GM21423 (cell line): Measurements from ENCODE around the gene PRMT9.

Source experiments
- ATAC-seq: cut with Tn5 transposase; IDR thresholded peaks from one replicate; pipeline ENCODE4 v1.9.1; 2021; ENCODE audit warnings: mild to moderate bottlenecking, moderate library complexity; ENCODE audit not compliant: unreplicated experiment

Gene PRMT9

DNA sequence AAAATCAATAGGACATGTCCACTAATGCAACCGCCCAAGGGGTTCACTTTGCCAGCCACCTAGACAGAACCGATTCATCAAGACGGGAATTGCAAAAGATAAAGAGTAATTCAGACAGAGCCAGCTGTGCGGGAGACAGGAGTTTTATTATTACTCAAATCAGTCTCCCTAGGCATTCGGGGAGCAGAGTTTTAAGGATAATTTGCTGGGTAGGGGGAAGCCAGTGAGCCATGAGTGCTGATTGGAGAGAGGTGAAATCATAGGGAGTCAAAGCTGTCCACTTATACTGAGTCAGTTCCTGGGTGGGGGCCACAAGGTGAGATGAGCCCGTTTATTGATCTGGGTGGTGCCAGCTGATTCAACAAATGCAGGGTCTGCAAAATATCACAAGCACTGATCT lies 58.2 kb downstream of the PRMT9 start:
- no peak for ATAC-seq

DNA sequence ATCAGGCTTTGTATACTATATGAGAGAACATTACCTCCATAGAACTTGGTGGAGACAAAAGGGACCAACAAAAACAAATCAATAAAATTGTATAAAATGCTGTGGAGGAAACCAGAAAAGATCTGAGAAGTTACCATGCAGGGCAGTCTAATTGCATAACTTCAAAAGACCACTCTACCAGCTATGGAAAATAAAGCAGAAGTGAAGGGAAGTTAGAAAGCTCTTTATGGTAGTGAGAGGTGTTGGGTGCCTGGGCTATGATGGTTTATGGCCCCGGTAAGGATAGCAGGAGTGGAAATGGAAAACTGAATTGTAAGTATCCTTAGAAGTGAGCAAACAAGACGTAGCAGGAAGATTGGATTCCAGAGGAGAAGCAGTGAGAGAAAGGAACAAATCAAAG lies 63.6 kb downstream of the PRMT9 start:
- no peak for ATAC-seq

DNA sequence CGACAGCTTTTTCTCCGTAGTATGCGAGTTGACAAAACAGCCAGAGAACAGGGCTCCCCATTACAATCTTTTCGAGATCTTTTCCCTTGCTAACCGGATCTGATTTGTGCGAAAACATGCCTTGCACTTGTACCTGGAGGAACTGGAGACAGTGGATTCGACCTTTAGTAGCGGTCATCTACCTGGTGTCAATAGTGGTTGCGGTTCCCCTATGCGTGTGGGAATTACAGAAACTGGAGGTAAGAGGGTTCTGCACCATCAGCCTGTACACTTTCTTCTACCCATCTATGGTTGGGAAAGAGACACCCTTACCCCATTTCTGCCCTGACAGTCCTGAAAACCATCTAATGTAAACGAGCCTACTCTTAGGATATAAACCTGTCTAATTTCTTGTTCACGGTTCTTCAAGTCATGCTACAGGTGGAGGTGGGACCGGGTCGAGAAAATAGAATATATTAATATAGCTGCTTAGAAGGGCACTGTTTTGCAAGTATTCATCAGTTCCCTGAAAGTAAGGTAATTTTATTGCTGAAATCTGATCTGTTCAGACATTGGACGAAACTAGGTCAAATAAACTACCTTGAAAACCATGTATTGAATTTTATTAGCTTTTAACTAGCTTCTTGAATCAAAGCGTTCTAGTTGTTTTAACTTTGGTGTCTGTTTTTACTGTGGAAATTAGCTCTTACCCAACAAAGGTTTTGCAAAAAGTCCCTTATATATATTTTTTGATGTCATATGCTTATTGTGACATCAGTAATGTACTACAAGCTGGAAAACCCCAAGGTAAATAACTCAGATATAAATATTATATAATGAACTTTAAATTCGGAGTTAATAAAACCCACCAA lies 65.9 kb downstream of the PRMT9 start:
- ATAC-seq, result peak; percentile 10

DNA sequence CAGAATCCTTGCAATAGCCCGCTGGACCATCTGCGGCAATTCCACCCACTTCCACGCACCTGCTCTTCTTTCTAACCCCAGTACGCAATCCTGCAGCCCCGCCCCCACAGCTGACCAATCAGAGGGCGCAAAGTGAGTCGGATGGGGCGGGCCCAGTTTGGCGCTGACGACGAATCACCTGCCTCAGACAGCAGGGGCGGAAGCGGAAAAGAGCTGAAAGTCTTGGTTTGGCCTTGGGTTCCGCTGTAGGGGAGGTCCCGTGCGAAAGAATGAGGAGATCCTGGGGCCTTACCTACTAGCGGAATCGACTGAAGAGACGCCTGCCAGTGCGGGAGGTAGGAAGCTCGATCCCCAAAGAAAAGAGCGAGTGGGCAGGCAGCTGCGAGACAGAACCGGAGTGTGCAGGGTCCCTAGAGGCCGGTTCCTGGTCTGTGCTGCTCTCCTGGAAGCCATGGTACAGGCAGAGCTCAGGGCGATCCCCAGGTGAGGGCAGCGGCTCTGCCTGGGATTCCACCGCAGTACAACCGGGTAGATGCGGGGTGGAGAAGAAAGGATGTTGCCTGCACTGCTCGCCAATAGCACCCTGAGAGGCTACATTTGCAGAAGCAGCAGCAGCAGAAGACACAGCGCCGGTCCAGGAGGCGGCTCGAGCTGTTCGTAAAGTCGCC lies 66.7 kb downstream of the PRMT9 start, which contains the start of gene TMEM184C:
TSS of gene TMEM184C (plus strand) at position 225 of the 668 bp plus-strand sequence. CDS start 560 bp downstream, outside the sequence.
- ATAC-seq, result peak; percentile 99

DNA sequence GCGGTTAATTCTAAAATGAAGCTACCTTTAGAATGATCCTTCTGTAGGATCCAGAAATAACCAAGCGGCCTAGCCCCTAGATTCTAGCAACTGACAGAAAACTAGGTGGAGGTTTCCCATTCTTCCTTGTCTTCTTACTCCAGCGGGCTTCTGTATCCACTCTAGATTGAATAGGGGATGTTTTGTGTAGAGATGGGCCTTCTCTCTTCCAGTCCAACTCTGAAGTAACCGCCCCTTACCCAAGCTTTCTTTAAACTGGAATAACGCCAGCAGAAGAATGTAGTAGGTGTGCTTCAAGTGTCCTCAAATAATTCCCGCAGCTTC lies 67.2 kb downstream of the PRMT9 start:
- peak; percentile 6 for ATAC-seq

DNA sequence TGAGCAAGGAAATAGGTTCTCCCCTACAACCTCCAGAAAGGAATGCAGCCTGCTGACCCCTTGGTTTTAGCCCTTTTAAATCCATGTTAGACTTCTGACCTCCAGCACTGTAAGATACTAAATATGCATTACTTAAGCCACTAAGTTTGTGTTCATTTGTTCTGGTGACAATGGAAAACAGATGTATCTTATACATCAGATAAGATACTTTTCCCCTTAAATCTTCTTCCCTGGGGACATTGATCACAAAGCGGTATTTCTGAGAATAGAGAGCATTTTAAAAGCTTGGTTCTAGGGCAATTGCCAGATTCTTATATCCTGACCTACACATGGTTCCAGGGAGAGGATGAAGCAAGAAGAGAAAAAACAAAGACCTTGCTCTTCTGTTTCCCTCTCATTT lies 73.3 kb downstream of the PRMT9 start:
- ATAC-seq, result no peak

DNA sequence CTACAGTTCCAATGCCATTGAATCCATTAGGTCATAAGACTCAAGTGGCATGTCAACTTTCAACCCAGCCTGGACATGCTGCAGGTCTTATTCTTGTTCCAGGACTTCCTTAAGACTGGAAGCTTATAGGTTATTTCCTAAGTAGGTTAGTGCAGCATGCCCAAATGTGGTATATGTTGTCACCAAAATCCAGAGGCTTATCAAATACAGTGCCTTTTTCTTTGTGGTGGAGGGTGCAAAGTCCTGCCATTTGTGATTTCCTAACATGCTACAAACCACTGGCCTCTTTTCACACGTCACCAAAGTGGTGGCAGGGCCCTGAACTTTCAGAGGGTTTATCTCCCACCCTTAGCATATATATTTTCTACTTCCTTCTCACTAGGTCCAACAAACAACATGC lies 76.5 kb downstream of the PRMT9 start:
- ATAC-seq, result no peak

DNA sequence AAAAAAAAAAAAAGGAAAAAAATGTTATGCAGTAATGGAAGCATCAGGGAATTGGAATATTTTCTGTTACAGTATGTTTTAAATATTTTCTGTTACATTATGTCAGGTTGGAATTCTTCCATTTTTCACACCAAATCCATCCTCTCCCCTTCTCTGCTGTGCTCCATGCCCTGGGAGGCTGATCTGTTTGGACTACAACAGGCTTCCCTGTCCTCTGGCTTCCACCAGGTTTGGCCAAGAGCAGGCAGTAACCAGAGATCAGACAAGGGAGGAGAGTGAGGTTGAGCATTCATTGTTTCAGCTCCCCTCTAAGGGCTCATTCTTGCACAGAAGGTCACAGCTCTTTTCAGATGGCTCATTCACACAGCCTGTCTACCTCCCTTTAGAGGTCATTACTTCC lies 78.5 kb downstream of the PRMT9 start:
- ATAC-seq, result no peak

DNA sequence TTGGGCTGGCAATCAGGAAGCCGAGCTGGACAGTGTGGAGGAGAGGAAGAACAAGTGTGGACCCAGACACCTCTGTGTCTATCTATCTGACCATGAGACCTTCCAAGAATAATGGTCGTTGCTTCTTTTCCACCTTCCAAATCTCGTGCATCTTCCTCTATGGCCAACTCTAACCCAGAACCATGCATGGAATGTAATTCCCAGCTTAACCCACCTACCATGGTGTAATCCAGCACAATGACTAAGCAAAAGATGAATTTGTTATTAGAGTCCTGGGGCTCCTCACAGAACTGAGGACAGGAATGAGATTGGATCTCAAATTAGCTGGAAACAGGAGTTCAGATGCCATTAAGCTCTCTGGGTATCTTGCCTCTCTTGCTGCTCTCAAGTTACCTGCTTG lies 84.2 kb downstream of the PRMT9 start:
- no peak for ATAC-seq

DNA sequence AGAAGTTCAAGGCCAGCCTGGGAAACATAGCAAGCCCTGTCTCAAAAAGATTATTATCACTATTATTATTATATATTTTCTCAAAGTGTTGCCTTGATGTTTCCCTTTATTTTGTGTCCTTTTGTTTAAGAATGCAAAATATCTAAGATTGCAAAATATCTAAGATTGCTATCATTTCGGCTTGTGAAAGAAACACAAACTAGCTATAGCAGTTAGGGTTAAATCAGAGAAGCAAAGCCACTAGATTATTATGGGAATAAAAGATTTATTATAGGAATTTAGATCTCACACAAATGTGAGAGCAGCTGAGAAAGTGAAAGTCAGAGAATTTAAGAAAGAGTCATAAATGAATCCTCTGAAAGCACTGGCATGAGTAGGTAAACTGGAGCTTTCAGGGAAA lies 84.8 kb downstream of the PRMT9 start:
- no peak for ATAC-seq

DNA sequence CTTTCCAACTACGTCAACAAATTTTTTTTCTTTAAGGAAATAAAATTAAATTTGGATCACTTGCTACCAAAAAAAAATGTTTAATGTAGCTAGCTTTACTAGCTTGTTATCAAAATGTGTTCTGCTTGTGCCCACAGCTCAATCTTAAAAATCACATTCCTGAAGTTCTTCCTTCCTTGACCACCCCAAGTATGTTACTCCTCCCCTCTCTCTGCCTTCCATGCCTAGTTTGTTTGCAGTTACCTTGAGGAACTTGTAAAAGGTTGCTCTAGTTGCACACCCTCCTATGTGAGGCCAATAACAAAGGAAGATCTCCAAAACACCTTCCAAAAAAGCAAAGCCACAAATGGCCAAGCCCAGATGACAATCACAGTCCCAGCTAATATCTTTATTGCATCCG lies 86.4 kb downstream of the PRMT9 start:
- ATAC-seq, result no peak

DNA sequence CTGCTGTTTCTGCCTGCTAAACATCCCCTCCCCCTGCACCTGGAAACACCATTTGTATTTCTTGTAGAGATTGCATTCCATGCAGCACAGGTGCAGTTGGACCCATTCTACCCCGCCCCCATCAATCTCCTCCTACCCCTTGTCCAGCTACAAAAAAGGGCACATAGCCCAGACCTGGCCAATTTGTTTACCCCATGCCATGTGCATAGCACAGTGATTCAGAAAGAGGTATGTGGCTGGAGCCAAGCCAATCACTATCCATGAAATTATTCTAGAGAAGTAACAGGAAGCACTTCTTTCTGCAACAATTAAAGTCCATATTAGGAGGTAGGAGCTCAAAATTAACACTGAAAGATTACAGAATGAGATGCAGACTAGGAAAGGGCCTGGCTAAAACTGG lies 87.0 kb downstream of the PRMT9 start:
- no peak for ATAC-seq

DNA sequence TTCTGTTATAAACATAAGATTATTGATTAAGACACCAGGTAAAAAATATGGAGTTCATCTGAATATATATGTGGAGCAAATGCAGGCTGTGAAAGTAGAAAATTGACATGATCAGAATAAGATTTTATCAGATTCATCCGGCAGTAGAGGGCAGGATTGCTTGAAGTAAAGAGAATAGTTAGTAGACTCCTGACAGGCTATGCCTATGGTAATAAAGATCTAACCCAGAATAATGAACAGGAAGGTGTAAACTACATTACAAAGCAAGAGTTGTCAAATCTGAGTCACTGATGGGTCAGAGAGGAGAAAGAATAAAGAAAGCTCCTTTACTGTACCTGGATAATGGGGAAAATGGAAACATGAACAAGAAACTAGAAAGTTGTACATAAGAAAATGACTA lies 87.6 kb downstream of the PRMT9 start:
- ATAC-seq, result no peak

DNA sequence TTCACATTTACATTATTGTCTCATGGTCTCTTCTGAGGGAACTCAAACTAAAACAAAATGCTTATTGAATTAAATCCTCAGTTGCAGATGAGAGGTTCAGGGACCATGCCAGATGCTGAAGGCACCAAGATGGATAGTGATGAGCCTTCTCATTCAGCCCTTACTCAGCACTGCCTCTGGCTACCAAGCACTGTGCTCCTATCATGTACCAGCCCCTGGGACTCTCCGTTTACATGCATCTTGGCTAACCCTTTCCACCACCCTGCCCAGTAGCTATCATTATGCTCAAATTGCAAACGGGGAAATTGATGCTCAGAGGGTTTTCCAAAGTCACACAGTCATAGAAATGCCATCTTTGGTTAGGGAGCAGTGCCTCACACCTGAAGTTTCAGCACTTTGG lies 89.4 kb downstream of the PRMT9 start:
- no peak for ATAC-seq

DNA sequence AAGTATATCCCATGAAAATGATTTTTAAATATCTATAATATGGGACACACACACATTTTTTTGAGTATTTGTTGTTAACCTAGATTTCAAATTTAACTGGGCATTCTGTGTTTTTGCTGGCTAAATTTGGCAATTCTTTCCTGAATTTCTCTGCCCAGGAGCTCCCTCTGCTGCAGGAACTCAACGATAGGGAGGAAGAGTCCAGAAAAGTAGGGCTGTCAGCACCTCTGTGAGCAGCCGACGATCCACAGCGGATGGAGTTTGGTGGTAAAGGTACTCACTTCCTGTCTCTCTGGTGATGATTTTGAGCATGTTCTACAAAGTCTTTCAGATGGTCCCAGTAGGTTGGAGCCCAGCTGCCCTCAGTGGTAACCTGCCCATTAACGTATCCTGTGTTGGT lies 89.9 kb downstream of the PRMT9 start:
- ATAC-seq, result no peak

DNA sequence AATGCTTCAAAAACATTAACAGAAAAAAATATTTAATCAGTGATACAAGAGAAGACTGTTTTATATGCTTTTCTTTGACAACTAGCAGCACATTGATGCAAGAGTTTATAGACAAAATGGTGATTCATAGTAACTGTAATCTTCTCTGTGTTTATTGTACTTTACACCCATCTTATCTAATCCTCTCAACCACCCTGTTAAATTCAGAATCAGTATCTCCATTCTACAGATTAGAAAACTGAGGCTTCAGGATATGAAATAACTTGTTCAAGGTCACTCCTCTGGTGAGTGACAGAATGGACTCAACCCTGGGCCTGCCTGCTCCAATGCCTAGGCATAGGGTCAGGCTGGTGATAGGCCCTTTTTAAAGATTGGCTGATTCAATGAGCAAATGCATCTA lies 92.9 kb downstream of the PRMT9 start:
- ATAC-seq, result no peak

DNA sequence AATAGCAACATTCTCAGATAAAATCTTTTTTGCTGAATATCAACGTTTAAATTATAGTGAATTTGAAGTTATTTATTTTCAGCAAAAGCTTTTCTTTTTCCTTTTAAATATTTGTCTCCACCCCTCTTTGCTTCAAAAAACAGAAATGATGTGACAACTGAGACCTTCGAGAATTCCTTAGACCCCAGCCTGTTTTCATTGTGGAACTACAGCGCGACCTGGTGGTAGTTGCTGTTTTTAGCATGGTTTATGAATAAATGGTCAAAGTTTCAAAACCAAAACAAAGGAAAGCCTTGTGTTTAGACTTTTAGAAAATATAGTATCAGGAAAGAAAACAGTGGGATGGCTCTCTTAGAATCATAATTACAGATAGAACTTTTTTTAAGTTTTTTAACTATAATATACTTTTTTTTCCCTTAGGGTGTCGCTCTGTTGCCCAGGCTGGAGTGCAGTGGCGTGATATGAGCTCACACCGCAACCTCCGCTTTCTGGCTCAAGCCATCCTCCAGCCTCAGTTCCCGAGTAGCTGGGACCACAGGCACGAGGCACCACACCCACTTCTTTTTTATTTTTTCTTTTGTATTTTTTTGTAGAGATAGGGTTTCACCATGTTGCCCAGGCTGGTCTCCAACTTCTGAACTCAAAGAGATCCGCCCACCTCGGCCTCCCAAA lies 93.6 kb downstream of the PRMT9 start:
- ATAC-seq, result no peak

DNA sequence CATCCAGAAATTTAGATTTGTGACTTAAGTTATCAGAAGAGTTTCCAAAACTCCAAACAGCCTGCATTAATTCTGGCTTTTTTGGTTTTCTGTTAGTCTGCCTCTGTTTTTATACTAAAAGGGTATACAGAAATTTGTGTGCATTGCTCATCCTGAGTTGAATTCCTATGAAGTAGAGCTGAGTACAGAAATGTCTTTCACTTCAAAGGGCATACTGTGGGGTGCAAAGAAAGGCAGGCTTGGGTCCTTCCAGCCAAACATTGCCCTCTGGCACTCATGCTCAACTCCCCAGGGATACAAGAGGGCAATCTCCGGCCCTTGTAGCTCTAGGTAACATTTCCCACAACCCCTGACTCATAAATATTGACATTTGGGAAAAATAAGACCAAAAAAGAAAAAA lies 94.4 kb downstream of the PRMT9 start:
- no peak for ATAC-seq
